Measurements from ENCODE around the gene LAG3.

DNA sequence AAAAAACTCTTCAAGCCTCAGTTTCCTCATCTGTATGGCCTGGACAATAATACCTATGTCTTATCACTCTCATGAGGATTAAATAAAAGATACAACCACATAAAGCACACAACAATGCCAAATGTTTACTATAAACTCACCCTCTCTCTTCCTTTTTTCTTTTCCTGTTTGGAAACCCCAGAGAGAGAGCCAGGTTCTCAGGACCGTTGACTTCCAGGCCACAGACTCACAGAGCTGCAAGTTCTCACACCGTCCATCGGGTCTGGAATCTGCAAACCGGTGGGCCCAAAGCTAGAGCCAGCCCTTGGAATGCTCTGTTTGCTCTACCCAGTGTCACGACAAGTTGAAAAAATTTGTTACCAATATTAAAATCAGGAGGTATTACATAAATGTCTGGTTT is 12.4 kb downstream of the LAG3 start:
- TF ChIP-seq, protein P1, sequence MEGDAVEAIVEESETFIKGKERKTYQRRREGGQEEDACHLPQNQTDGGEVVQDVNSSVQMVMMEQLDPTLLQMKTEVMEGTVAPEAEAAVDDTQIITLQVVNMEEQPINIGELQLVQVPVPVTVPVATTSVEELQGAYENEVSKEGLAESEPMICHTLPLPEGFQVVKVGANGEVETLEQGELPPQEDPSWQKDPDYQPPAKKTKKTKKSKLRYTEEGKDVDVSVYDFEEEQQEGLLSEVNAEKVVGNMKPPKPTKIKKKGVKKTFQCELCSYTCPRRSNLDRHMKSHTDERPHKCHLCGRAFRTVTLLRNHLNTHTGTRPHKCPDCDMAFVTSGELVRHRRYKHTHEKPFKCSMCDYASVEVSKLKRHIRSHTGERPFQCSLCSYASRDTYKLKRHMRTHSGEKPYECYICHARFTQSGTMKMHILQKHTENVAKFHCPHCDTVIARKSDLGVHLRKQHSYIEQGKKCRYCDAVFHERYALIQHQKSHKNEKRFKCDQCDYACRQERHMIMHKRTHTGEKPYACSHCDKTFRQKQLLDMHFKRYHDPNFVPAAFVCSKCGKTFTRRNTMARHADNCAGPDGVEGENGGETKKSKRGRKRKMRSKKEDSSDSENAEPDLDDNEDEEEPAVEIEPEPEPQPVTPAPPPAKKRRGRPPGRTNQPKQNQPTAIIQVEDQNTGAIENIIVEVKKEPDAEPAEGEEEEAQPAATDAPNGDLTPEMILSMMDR (IDR thresholded peaks at IDR 0.05): no peak
- no peak for TF ChIP-seq POLR2A (IDR thresholded peaks at IDR 0.05)

Data from thyroid gland (tissue), 4 donors.